SK-N-SH (cell line): ENCODE results near the gene GBX2. TPM values are rescaled to one million over a fixed set of nuclear protein-coding genes. Genes with fewer than 3 reads are reported as not detected.

Experiments
- CTCF ChIA-PET: fragments of 300-600, 350-600 bp; formaldehyde crosslinking; extraction: SDS; loops from one replicate; lab custom pipeline; 2021; lab: Yijun Ruan, JAX
- POLR2A ChIA-PET: fragments of 350-600 bp; sonication (Branson Sonifier 250); formaldehyde crosslinking; extraction: SDS; loops from one replicate; lab custom pipeline; 2020; ENCODE audit warnings: antibody characterized with exemption, inconsistent platforms; lab: Yijun Ruan, JAX
- DNase-seq: peaks from one replicate; pipeline ENCODE4 v3.0.0; 2012
- H2AFZ ChIP-seq: fragments of 200-600 bp; sonication (generic); 2 replicates; pipeline ENCODE4 v1.8.1; 2016; ENCODE audit warnings: antibody characterized with exemption, mild to moderate bottlenecking, low read depth
- H3F3A ChIP-seq: fragments of 200-600 bp; sonication (generic); replicated peaks from 2 replicates; pipeline ENCODE3; 2016; ENCODE audit warnings: antibody characterized with exemption, mild to moderate bottlenecking; ENCODE audit not compliant: insufficient read depth
- H3K27ac ChIP-seq, 2 experiments: fragments of 200-500 bp in 1 of 2; fragments of 200-600 bp in 1 of 2; sonication (Bioruptor generic) in 1 of 2; sonication (generic), shearing (Covaris generic) in 1 of 2; 2 replicates each; pipeline versions ENCODE4 v1.5.1 to v1.6.1; 2014 to 2016; ENCODE audit warnings: low read depth in 2 of 2, inconsistent platforms in 1 of 2, low read length in 1 of 2, mild to moderate bottlenecking in 1 of 2, mixed read lengths in 1 of 2
- H3K27me3 ChIP-seq: fragments of 200-600 bp; sonication (generic), shearing (Covaris generic); 2 replicates; pipeline ENCODE4 v1.6.1; 2016; ENCODE audit warnings: mixed run types; ENCODE audit not compliant: insufficient read depth
- H3K36me3 ChIP-seq, 2 experiments: fragments of 200-500 bp in 1 of 2; fragments of 200-600 bp in 1 of 2; sonication (Bioruptor generic) in 1 of 2; sonication (generic) in 1 of 2; replicated peaks in 1 of 2; 2 replicates each; pipeline versions ENCODE3 to v1.5.1; 2014 to 2016; ENCODE audit warnings: low read length in 1 of 2, mild to moderate bottlenecking in 1 of 2; ENCODE audit not compliant: insufficient read depth in 2 of 2, control insufficient read depth in 1 of 2
- H3K4me1 ChIP-seq, 2 experiments: fragments of 200-500 bp in 1 of 2; fragments of 200-600 bp in 1 of 2; sonication (Bioruptor generic) in 1 of 2; sonication (generic), shearing (Covaris generic) in 1 of 2; 2 replicates each; pipeline versions ENCODE4 v1.5.1 to v1.6.1; 2014 to 2016; ENCODE audit warnings: low read depth in 1 of 2, low read length in 1 of 2, mixed run types in 1 of 2; ENCODE audit not compliant: insufficient read depth in 2 of 2, control insufficient read depth in 1 of 2
- H3K4me2 ChIP-seq: fragments of 200-600 bp; sonication (generic), shearing (Covaris generic); 2 replicates; pipeline ENCODE4 v1.6.1; 2017; ENCODE audit warnings: mixed run types
- H3K4me3 ChIP-seq, 2 experiments: fragments of 200-500 bp in 1 of 2; fragments of 200-600 bp in 1 of 2; sonication (Bioruptor generic) in 1 of 2; sonication (generic), shearing (Covaris generic) in 1 of 2; 2 replicates each; pipeline versions ENCODE4 v1.5.1 to v1.8.1; 2014 to 2016; ENCODE audit warnings: low read depth in 2 of 2, inconsistent platforms in 1 of 2, low read length in 1 of 2, mild to moderate bottlenecking in 1 of 2, mixed read lengths in 1 of 2, moderate library complexity in 1 of 2
- H3K79me2 ChIP-seq: fragments of 200-600 bp; sonication (generic); 2 replicates; pipeline ENCODE4 v1.8.1; 2017; ENCODE audit warnings: mild to moderate bottlenecking; ENCODE audit not compliant: insufficient read depth
- H3K9ac ChIP-seq: fragments of 200-600 bp; sonication (generic); 2 replicates; pipeline ENCODE4 v1.6.1; 2017; ENCODE audit warnings: mixed run types
- H3K9me2 ChIP-seq: fragments of 200-600 bp; sonication (generic); 2 replicates; pipeline ENCODE4 v1.6.1; 2017; ENCODE audit warnings: mixed run types
- H3K9me3 ChIP-seq: fragments of 200-600 bp; sonication (generic); 2 replicates; pipeline ENCODE4 v1.6.1; 2017; ENCODE audit warnings: mixed run types, mild to moderate bottlenecking, moderate library complexity
- H4K20me1 ChIP-seq: fragments of 200-600 bp; sonication (generic); 2 replicates; pipeline ENCODE4 v1.6.1; 2017; ENCODE audit warnings: mild to moderate bottlenecking, mixed run types; ENCODE audit not compliant: insufficient read depth
- CHD2 ChIP-seq: fragments of 150-350 bp; IDR thresholded peaks from 2 replicates; pipeline ENCODE4 v1.6.1; 2018; ENCODE audit warnings: low read length; ENCODE audit not compliant: partially characterized antibody
- CTCF ChIP-seq: fragments of 200-600 bp; sonication (generic); IDR thresholded peaks from 2 replicates; pipeline ENCODE4 v1.6.1; 2017; ENCODE audit warnings: antibody characterized with exemption, mild to moderate bottlenecking, moderate library complexity
- EP300 ChIP-seq, 2 experiments: IDR thresholded peaks; 2 replicates each; pipeline versions ENCODE4 v1.4.0 to v1.6.1; 2012; ENCODE audit warnings: borderline replicate concordance in 1 of 2, low read depth in 1 of 2, low read length in 1 of 2
- EZH2phosphoT487 ChIP-seq: fragments of 200-600 bp; sonication (generic); IDR thresholded peaks from 2 replicates; pipeline ENCODE4 v1.6.1; 2017; ENCODE audit warnings: low read depth, mixed run types, mild to moderate bottlenecking, antibody characterized with exemption, moderate library complexity, borderline replicate concordance
- FOSL2 ChIP-seq: IDR thresholded peaks from 2 replicates; pipeline ENCODE4 v1.4.0; 2012; ENCODE audit warnings: low read depth, mild to moderate bottlenecking, moderate library complexity, borderline replicate concordance
- FOXJ3 ChIP-seq: sonication (generic); formaldehyde crosslinking; IDR thresholded peaks from 2 replicates; pipeline ENCODE4 v1.5.1; 2020; ENCODE audit warnings: mild to moderate bottlenecking, missing genetic modification reagents
- FOXM1 ChIP-seq: IDR thresholded peaks from 2 replicates; pipeline ENCODE4 v1.4.0; 2012; ENCODE audit warnings: low read depth, mild to moderate bottlenecking
- GABPA ChIP-seq: IDR thresholded peaks from 2 replicates; pipeline ENCODE4 v1.4.0; 2012; ENCODE audit warnings: low read depth, mild to moderate bottlenecking
- GATA2 ChIP-seq: sonication (generic); formaldehyde crosslinking; IDR thresholded peaks from 2 replicates; pipeline ENCODE4 v1.5.0; 2020; ENCODE audit warnings: mild to moderate bottlenecking, missing genetic modification reagents
- JUND ChIP-seq: IDR thresholded peaks from 2 replicates; pipeline ENCODE4 v1.4.0; 2012
- NFIC ChIP-seq: IDR thresholded peaks from 2 replicates; pipeline ENCODE4 v1.4.0; 2012; ENCODE audit warnings: borderline replicate concordance
- RCOR1 ChIP-seq: fragments of 150-350 bp; IDR thresholded peaks from 2 replicates; pipeline ENCODE4 v1.6.1; 2017; ENCODE audit warnings: antibody characterized with exemption, low read length
- REST ChIP-seq: IDR thresholded peaks from 2 replicates; pipeline ENCODE4 v1.6.1; 2012; ENCODE audit warnings: mild to moderate bottlenecking, low read depth, low read length, moderate library complexity
- RXRA ChIP-seq: IDR thresholded peaks from 2 replicates; pipeline ENCODE4 v1.4.0; 2012; ENCODE audit warnings: low read depth, mild to moderate bottlenecking, borderline replicate concordance
- SIN3A ChIP-seq: IDR thresholded peaks from 2 replicates; pipeline ENCODE4 v1.6.1; 2012; ENCODE audit warnings: low read depth, mild to moderate bottlenecking, low read length, moderate library complexity, borderline replicate concordance
- TCF12 ChIP-seq: IDR thresholded peaks from 2 replicates; pipeline ENCODE4 v1.4.0; 2012
- TEAD4 ChIP-seq: IDR thresholded peaks from 2 replicates; pipeline ENCODE4 v1.4.0; 2012; ENCODE audit warnings: mild to moderate bottlenecking, borderline replicate concordance; ENCODE audit not compliant: insufficient read depth
- WGBS: methylation state at CpG from one replicate; pipeline ENCODE4 v1.1.6; 2017; ENCODE audit warnings: low lambda C conversion rate; 5-methylcytosine and 5-hydroxymethylcytosine counted together
- polyA plus RNA-seq, 3 experiments: library from polyadenylated mRNA; depleted of rRNA; stranded (reverse); fragments of >200 nt; gene quantifications; 2 replicates each; pipeline ENCODE4 v1.2.3, GENCODE V29; 2012
- TF ChIP-seq, protein P1 (sequence below): IDR thresholded peaks from 2 replicates; pipeline ENCODE4 v1.4.0; 2012; ENCODE audit warnings: low read depth, borderline replicate concordance
- TF ChIP-seq, protein P2 (sequence below): IDR thresholded peaks from 2 replicates; pipeline ENCODE4 v1.4.0; 2012; ENCODE audit warnings: low read depth, borderline replicate concordance

The GBX2 gene
- polyA plus RNA-seq, 1 of the 3 experiments (the other 2 are of a cell fraction) = 0.16 TPM

DNA sequence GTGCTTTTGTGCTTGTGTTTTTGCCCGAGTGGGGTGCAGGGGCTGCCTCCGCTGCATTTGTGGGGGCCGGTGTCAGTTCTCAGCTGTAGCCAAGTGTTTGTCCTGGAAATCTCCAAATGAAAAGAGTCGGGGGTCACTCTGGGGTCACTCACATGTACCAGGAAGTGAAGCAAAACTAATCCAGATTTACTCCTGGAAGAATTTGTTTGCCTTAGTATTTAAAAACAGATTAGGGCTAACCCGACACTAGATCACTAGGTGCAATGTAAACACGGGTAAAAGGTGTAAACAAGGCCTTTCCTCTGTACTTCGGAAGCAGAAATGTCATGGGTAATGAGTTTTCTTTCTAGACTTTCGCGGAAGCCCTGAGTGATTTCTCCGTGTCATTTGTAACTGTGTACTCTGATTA is 50.3 kb downstream of the GBX2 start:
- Histone ChIP-seq H3K4me1 (no peaks in the 10 kb centered on the region), H3K4me2 (no peak overlapping the region), H3K9me2 (no peaks in the 10 kb centered on the region), H3K79me2 (no peaks in the 10 kb centered on the region), H3K9me3 (no peaks in the 10 kb centered on the region), H3K27me3 (no peaks in the 10 kb centered on the region), H3K9ac (no peak overlapping the region), H4K20me1 (no peaks in the 10 kb centered on the region), H3K4me3 (no peak overlapping the region), H3K36me3 (no peaks in the 10 kb centered on the region), H3F3A (no peaks in the 10 kb centered on the region), H2AFZ (no peak overlapping the region), H3K27ac (no peak overlapping the region)
- TF ChIP-seq, protein P1, sequence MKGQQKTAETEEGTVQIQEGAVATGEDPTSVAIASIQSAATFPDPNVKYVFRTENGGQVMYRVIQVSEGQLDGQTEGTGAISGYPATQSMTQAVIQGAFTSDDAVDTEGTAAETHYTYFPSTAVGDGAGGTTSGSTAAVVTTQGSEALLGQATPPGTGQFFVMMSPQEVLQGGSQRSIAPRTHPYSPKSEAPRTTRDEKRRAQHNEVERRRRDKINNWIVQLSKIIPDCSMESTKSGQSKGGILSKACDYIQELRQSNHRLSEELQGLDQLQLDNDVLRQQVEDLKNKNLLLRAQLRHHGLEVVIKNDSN = no peak
- TF ChIP-seq JUND (no peak), REST (no peak), SIN3A (no peak), NFIC (no peak)
- no peak for DNase-seq
- 87% methylated on average over 10 of the region's 10 CpGs for WGBS
- ChIA-PET CTCF (no interaction called here), POLR2A (no interaction called here)

DNA sequence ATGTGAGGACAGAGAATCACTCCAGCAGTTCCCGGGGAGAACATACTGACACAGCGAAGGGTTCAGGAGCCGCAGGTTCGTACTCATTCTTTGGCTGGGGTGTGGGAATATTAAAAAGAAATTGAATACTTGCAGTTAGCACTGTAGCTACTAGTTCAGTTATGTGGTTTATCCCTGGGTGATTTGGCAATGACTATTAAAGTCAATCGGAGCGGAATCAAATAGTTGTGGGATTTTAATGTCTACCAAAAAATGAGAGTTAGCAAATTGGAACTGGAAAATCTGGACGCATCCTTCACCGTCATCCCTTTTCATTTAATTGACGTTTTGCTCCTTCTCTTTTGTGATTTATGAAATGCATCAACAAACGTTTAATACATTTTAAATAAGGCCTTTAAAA is 50.8 kb downstream of the GBX2 start:
- Histone ChIP-seq H2AFZ (no peak overlapping the region), H3K4me3 (no peak overlapping the region), H3K4me1 (no peaks in the 10 kb centered on the region), H3K9me2 (no peaks in the 10 kb centered on the region), H3K4me2 (no peak overlapping the region), H3K27ac (no peak overlapping the region), H3K9me3 (no peaks in the 10 kb centered on the region), H3K9ac (no peak overlapping the region), H3K36me3 (no peaks in the 10 kb centered on the region), H3K27me3 (no peaks in the 10 kb centered on the region), H3F3A (no peaks in the 10 kb centered on the region), H3K79me2 (no peaks in the 10 kb centered on the region), H4K20me1 (no peaks in the 10 kb centered on the region)
- POLR2A ChIA-PET = no interaction called here
- WGBS = 88% methylated on average over 10 of the region's 10 CpGs
- DNase-seq = no peak
- CTCF ChIA-PET = no interaction called here
- TF ChIP-seq EP300 (IDR thresholded peaks at IDR 0.05; ENCODE audit: borderline replicate concordance in 1 of 2, low read depth in 1 of 2, low read length in 1 of 2) (no peak), SIN3A (no peak), FOSL2 (no peak), GATA2 (CRISPR knock-in tag) (no peak), CHD2 (no peak), TEAD4 (no peak), TCF12 (no peak), FOXJ3 (CRISPR knock-in tag) (no peak), FOXM1 (no peak), CTCF (no peak), EZH2phosphoT487 (no peak), RCOR1 (no peak), GABPA (no peak), RXRA (no peak)
- TF ChIP-seq, protein P2, sequence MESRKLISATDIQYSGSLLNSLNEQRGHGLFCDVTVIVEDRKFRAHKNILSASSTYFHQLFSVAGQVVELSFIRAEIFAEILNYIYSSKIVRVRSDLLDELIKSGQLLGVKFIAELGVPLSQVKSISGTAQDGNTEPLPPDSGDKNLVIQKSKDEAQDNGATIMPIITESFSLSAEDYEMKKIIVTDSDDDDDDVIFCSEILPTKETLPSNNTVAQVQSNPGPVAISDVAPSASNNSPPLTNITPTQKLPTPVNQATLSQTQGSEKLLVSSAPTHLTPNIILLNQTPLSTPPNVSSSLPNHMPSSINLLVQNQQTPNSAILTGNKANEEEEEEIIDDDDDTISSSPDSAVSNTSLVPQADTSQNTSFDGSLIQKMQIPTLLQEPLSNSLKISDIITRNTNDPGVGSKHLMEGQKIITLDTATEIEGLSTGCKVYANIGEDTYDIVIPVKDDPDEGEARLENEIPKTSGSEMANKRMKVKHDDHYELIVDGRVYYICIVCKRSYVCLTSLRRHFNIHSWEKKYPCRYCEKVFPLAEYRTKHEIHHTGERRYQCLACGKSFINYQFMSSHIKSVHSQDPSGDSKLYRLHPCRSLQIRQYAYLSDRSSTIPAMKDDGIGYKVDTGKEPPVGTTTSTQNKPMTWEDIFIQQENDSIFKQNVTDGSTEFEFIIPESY = no peak
